Activated CD4-positive, alpha-beta T cell treated with anti-CD3 and anti-CD28 coated beads, Interleukin-2, amount 50 U/mL, for 16 hours (primary cell): ENCODE measurements around the gene TYW1.
A peak's percentile ranks its signal among the peaks of the same experiment; 100 is the strongest.
"Not testable (repeated sequence)": the region's sequence is repeated elsewhere in the genome, so short reads cannot be mapped to it uniquely, and the experiment has no call there.

Experiments
- DNase-seq: peaks from one replicate; pipeline ENCODE4 v3.0.0-alpha.2; 2020

Gene TYW1

DNA sequence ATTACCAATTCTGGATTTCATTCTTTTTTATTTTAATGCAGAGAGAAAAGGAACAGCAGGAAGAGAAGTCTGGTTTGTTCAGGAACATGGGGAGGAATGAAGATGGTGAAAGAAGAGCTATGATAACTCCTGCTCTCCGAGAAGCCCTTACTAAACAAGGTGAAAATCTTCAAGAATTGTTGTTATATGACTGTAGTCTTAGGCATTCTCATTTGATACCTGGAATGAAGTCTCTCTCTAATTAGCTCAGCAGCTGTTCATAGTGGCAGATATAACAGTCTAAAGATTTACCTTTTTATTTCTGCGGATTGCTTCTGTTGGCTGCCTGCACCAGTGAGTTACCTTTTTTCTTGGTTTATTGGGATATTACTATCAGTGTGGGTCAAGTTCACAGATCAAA is 53.3 kb downstream of the TYW1 start:
- not testable (repeated sequence) for DNase-seq

- peak; percentile 35 for DNase-seq
Measured at GRCh38 chr7:67052161-67052560, 55.5 kb downstream of the TYW1 start.

GRCh38 chr7:67056683-67057082 is 60.0 kb downstream of the TYW1 start:
- DNase-seq: no peak

DNA sequence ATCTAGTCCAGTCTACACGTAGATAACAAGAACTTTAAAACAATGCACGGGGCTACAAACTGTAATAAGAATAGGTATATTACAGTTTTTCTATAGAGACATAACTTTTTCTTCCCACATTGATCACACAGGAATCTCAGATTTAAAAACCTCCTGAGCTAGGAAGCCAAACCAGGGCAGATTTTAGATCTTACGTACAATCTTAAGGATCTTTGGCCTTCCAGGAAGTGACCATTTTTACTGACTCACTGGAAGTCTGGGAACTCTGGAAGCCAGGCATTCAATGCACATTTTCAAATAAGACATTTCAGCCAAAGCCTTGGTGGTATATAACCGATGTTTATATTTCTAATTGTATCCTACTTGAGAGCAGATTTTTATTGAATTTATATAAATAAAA is 64.7 kb downstream of the TYW1 start:
- not testable (repeated sequence) for DNase-seq

GRCh38 chr7:67062802-67063201 is 66.2 kb downstream of the TYW1 start:
- DNase-seq: not testable (repeated sequence)

DNA sequence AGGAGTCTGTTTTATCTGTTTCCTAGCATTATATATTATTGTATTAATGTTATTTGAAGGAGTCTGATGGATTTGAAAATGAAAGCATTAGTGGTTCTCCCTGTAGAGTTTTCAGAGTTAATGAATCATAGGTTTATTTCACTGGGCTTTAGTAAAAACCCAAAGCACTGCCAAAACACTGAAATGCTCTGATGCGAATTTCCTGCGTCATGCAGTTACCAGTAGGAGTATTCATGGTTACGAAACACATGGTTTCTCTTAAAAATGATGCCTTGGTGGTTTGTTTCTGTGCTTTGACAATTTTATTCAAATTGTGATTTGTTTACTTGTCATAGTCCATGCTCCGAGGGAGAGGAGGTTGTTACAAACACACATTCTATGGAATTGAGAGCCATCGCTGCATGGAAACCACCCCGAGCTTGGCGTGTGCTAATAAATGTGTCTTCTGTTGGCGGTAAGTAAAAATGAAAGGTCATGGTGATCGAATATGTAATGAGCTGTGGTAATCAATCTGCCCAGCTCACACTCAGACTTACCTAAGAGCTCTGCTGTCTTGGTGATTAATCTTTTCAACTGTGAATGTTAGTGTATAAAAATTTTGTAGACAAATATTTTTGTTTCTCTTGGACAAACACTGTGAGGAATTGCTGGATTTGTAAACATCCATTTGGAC is 70.5 kb downstream of the TYW1 start:
- not testable (repeated sequence) for DNase-seq

DNA sequence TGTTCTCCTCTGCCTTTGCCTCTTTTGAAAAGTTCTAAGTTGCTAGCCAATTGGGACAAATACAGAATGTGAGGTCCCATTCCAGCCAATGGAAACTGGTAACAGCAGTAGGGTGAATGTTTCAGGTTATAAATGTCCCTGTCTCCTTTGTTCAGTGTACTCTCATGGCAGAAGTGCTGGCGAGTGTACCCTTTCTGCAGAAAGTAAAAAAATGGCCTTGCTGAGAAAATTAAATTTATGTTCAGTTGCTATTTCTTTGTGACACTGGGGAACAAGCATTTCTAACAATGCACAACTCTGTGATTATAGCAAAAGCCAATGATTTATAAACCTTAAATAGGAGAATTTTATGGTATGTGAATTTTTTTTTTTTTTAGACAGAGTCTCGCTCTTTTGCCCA is 79.5 kb downstream of the TYW1 start:
- DNase-seq: not testable (repeated sequence)

- not testable (repeated sequence) for DNase-seq
Measured at GRCh38 chr7:67082880-67083279, 86.2 kb downstream of the TYW1 start.

DNA sequence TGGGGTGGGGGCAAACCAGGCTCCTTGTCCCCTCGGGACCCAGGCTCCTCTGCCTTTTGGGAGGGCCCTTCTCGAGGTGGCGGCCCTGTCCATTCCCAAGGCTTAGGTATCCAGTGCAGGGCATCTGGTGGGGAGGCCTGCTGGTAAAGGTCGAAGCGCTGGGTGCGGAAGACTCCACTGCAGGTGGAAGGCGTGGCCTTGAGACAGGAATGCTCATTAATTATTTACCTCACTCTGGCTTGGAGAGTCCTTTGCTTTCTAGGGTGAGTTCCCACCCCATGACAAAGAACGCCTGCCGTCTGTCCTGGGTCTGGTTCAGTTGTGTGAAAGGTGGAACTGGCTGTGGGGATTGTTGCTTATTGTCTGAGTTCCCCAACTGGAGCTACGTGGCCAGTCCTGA is 92.6 kb downstream of the TYW1 start:
- DNase-seq: not testable (repeated sequence)

- DNase-seq: not testable (repeated sequence)
Measured at GRCh38 chr7:67091053-67091452, 94.4 kb downstream of the TYW1 start.

DNA sequence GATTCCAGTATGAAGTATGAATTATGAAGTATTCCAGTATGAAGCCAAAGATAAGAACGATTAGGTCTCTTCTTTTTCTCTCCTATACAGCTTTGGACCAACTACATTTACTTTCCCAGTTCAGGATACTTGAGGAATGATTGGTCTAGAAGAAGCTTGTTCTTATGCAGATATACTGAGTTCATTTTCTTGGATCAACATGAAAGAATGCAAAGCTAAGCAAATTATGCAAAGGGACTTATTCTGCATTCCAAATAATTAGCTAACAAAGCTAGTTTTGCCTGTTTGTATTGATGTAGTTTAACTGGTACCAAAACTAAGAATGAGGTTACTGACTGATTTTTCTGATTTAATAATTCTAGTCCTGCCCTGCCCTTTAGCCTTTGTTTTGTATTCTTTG is 101.4 kb downstream of the TYW1 start:
- not testable (repeated sequence) for DNase-seq

- DNase-seq: not testable (repeated sequence)
Measured at GRCh38 chr7:67099406-67099805, 102.8 kb downstream of the TYW1 start.

- DNase-seq: not testable (repeated sequence)
Measured at GRCh38 chr7:67100038-67100437, 103.4 kb downstream of the TYW1 start.

DNA sequence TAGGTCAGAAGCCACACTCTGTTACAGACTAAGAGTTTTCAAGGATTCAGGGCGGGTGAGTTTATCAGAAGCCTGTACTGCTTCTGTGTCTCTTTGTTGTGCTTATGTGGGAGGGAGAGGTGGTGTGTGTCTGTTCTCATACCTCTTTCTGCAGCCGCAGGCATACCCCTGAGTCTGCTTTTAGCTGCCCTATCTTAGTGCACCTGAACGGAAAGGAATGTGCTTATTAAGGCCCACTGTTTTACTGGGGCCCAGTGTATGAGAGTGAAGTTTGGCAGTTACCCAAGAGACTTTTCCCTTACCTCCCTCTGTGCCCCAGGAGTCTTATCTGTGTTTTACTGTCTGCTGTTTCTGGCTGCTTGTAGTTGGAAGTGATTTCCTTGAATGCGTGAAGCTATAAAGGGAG is 104.3 kb downstream of the TYW1 start:
- no peak for DNase-seq

DNA sequence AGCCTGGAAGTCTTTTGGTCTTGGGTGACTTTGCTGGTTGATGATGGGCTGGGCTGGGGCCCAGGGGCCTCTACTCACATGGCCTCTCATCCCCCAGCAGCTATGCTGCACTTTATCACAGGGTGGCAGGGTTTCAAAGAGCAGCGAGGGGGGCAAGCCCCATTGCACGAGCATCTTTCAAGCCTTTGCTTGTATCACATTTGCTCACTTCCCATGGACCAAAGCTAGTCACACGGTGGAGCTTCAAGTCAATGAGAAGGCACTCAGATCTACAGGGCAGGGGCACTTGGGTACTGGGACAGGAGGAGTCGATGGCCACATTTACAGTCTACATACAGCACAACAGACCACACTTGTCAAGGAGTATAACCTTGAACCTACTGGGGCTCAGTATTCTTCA is 108.3 kb downstream of the TYW1 start:
- DNase-seq: not testable (repeated sequence)

DNA sequence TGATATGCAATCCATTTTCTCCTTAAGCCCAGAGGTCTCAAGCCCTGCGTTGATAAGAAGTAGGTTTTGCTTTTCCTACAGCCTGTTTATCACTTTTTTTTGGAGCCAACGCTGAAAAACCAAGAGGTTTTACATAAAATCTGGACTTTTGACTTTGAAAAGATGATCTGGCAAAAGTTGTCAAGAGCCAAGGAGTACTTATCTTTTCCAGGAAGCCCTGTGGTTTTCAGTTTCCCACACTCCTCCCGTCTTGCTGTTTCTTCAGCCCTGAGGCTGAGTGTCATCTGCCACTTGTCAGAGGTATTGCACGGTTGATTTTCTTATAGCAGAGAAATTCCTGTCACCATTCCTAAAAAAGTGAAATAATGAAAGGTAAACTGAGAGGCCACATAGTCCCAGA is 108.7 kb downstream of the TYW1 start:
- DNase-seq: peak; percentile 34

DNA sequence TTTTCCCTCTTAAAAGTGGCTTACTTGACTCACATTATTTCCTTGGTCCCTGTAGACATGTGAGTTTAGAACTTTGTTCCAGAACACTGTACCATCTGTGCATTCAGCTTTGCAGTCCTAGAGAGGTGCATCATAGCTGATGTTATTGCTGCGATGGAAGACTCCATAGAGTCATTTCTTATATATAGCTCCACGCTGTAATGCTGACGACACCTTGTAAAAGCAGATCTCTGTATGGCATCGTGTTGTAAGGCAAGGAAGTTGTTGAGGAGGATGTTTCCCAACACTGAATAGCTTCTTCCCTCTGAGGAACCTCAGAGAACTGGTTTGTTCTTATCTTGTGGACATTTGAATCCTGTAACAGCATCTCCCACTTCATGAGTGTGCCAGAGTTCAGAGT is 109.6 kb downstream of the TYW1 start:
- DNase-seq: not testable (repeated sequence)

GRCh38 chr7:67111342-67111741 is 114.7 kb downstream of the TYW1 start:
- not testable (repeated sequence) for DNase-seq

- not testable (repeated sequence) for DNase-seq
Measured at GRCh38 chr7:67114483-67115246, 118.0 kb downstream of the TYW1 start.

GRCh38 chr7:67120491-67120890 is 123.9 kb downstream of the TYW1 start:
- DNase-seq: not testable (repeated sequence)

GRCh38 chr7:67128257-67128656 is 131.6 kb downstream of the TYW1 start:
- DNase-seq: not testable (repeated sequence)

GRCh38 chr7:67130766-67131165 is 134.1 kb downstream of the TYW1 start:
- not testable (repeated sequence) for DNase-seq

- peak; percentile 73 for DNase-seq
Measured at GRCh38 chr7:67134912-67135311, 138.3 kb downstream of the TYW1 start.
